GM21390 (cell line): ENCODE data around the gene CELF4.

ENCODE experiments used
- ATAC-seq: cut with Tn5 transposase; IDR thresholded peaks from one replicate; pipeline ENCODE4 v1.9.1; 2021; ENCODE audit not compliant: unreplicated experiment

CELF4 gene

GRCh38 chr18:37246779-37247340, 318.7 kb downstream of the CELF4 start:
- ATAC-seq, result no peak

GRCh38 chr18:37244618-37245017, 321.0 kb downstream of the CELF4 start:
- ATAC-seq, result no peak

GRCh38 chr18:37243741-37244140, 321.9 kb downstream of the CELF4 start:
- ATAC-seq, result no peak

- ATAC-seq, result no peak
These were observed 322.6 kb downstream of the CELF4 start for GRCh38 chr18:37242826-37243560.

- ATAC-seq, result no peak
These were observed 323.5 kb downstream of the CELF4 start for GRCh38 chr18:37242091-37242490.

GRCh38 chr18:37238282-37239108, 327.1 kb downstream of the CELF4 start:
- no peak for ATAC-seq

- no peak for ATAC-seq
These were observed 330.0 kb downstream of the CELF4 start for GRCh38 chr18:37235583-37235982.

- ATAC-seq, result no peak
These were observed 334.3 kb downstream of the CELF4 start for GRCh38 chr18:37231251-37231650.

GRCh38 chr18:37230768-37231167, 334.8 kb downstream of the CELF4 start:
- no peak for ATAC-seq

- ATAC-seq, result no peak
These were observed 340.3 kb downstream of the CELF4 start for GRCh38 chr18:37225279-37225678.

GRCh38 chr18:37222999-37223378, 342.6 kb downstream of the CELF4 start:
- no peak for ATAC-seq

- no peak for ATAC-seq
These were observed 343.1 kb downstream of the CELF4 start for GRCh38 chr18:37222354-37222998.

GRCh38 chr18:37219257-37219656, 346.3 kb downstream of the CELF4 start:
- ATAC-seq, result no peak

GRCh38 chr18:37218022-37218590, 347.5 kb downstream of the CELF4 start:
- ATAC-seq, result no peak

GRCh38 chr18:37210781-37211180, 354.8 kb downstream of the CELF4 start:
- ATAC-seq, result no peak

GRCh38 chr18:37207343-37207742, 358.3 kb downstream of the CELF4 start:
- no peak for ATAC-seq

- no peak for ATAC-seq
These were observed 365.9 kb downstream of the CELF4 start for GRCh38 chr18:37199741-37200140.
